Fibroblast of upper back skin (primary cell): ENCODE data around the gene NOXO1.
A peak's percentile ranks its signal among the peaks of the same experiment; 100 is the strongest.

ENCODE experiments used
- DNase-seq: peaks from one replicate; pipeline ENCODE4 v3.0.0-alpha.2; 2013

NOXO1 gene

DNA sequence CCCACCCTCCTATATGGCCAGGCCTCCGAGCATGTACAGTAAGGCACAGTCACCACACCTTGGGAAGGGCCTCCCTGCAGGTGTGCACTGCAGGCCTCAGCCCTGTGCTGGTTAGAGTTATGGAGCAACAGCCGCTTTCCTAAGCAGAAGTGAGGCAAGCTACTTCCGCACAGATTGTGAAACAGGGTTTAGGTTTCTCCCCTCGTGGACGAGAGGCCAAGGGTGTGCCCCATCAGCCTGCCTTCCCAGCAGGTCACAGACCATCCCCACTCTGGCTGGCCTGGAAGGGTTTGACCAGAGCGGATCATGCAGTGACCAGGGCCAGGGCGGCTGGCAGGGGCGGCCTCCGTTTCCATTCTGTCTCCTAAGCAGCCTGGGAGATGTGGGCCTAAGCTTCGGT is 43.0 kb downstream of the NOXO1 start:
- no peak for DNase-seq

DNA sequence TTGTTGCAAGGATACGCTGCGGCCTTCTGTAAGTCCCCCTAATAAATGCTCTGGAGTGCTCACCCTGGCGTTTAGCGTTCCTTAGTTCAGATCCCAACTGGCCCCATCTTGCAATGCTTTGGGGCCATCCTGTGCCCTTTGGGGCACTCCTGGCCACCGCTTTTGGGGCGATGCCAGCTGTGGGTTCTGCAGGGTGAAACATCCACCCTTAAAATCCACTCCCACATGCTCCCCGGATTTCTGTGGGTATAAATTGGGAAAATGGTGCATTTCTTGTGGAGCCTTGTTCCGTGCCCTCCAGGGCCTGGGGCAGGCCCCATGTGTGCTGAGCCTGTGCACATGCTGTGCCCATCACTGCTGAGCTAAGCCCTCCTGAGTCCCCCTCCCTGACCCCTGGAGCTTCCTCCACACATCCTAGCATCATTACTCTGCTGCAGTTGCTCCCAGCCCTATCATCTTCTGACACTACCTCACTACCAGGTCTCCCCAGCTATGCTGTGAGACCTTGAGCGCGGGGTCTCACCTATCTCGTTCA is 44.3 kb downstream of the NOXO1 start:
- DNase-seq: no peak

DNA sequence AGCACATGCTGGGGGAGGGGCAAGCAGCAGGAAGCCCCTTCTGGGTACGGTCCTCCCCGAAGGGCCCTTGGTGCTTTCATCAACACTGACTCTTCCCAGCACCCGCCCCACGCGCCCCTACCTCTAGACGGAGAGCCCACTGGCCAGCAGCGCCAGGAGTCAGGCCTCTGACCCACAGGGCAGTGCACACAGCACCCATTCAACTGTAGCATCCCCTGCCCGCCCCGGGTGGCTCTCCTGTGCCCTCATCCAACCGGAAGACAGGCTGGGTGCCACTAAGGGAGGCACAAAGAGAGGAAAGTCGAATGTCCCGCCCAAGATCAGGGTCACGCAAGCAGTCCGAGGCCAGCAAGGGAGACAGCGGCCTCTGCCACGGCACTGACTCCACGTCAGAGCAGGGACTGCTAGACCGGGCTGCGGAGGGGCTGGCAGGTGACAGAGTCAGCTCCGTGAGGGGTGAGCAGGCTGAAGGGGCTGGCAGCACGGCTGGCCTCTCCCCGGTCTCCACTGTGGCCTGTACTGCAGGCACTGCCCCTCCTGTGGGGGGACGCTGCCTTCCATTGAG is 48.1 kb downstream of the NOXO1 start:
- no peak for DNase-seq

DNA sequence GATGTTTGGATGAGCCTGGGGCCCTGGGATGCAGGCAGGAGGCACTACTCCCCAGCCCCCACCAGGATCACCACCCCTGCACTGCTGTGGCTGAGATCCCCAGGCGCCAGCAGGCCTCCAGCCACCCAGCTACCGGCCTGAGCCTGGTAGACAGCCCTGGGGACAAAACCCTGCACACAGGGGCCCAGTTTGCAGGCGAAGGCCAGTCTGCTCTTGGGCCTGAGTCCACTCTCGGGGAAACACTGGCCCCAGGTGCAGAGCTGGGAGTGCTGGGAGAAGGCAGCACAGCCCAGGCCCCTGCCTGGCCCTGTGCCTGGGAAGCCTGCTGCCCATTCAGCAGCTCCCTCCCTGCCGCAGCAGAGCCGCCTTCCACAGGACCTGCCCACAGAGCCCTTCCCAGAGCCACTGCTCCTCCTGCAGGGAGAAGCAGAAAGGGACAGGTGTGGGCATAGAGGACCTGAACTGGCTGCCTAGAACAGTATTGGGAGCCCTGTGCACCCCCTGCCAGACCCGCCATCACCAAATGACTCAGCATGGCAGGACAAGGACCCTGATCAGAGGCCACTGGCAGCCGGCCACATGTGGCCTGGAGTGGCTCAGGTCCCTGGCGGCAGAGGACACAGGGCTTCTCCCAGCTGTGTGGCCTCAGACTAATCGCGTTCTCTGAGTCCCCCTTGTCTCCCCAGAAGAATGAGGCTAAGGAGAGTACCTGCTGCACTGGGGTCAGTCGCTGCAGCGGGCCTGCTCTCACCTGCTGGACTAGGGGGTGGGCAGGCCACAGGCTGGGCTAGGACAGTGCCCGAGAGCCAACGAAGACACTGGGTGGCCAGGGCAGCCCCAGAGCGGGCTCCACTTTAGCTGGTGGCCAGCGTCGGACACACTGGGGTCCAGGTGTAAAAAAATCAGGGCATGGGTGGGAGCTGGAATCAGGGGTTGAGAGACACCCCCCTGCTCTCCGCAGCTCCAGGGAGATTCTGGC is 48.9 kb downstream of the NOXO1 start:
- no peak for DNase-seq

DNA sequence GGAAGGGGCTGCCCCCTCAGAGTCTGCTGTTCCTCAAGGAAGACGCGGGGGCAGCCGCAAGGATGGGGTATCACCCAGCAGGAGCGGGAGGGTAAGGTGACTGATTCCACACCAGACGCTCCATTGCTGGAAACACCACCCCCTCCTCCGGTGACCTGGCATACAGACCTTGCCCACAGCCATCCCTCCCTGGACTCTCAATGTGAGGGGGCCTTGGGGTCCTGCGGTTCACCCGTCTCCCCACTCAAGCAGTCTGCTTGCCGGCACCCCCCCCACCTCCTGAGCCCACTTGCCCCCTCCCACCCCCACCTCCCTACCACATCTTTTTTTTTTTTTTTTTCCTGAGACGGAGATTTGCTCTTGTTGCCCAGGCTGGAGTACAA is 50.9 kb downstream of the NOXO1 start:
- no peak for DNase-seq

DNA sequence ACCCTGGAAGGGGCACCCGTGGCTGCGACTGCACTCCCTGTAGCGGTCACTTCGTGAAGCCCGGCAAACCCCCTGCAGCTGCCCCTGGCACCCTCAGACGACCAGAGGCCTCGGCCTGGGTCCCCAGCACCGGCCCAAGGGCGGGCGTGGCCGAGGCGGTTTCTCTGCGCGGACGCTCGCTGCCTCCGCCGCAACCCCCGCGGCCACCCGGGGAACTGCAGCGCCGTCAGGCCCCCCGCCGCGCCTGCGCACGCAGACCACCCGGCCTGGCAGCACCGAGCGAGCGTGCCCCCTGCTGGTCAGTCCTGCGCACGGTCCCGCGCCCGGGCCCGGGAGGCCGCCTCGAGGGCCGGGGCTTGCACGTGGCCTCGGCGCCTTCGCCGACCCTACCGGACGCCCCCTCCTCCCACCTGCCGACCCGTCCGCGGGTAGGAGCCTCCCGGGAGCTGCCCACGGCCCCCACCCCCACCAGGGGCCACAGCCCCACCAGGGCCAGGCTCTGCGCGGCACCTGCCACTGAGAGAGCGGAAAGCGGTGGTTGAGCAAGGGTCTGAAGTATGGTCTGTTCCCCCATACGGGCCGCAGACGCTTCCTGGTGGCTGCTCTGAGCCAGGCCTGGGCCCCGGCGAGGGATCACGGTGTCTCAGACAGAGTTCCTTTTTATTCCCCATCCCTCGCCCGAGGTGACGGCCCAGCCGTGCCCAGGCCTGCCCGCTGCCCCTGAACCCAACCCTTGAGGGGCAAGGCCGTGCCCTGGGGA is 51.5 kb downstream of the NOXO1 start:
- peak; percentile 79 for DNase-seq

DNA sequence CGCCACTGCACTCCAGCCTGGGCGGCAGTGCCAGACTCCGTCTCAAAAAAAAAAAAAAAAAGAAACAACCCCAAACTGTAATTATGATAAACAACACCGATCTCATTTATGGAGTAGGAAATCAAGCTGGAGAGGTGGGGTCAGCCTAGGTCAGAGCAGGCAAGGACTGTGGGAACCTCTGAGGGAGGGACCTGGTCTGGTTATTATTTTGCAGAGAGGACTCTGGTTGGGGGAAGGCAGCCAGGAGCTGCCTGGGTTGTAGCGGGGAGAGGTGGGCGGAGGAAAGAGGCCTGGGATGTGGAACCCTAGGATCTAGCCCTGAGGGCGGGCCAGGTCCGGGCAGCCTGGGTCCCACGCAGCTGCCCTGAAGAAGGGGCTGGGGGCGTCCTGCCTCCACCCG is 52.2 kb downstream of the NOXO1 start:
- DNase-seq: peak; percentile 28
